HG03575 (cell line): ENCODE results near the gene DYNC1I1.

Experiments used
- ATAC-seq: cut with Tn5 transposase; IDR thresholded peaks from one replicate; pipeline ENCODE4 v1.9.1; 2021; ENCODE audit not compliant: unreplicated experiment, insufficient number of reproducible peaks, low FRiP score; ENCODE audit errors: extremely low read depth

Gene DYNC1I1

GRCh38 chr7:96143495-96144259 is 371.3 kb downstream of the DYNC1I1 start:
- no peak for ATAC-seq

- ATAC-seq: no peak
These were observed 371.8 kb downstream of the DYNC1I1 start for GRCh38 chr7:96144260-96144526.
